Immature natural killer cell (primary cell): ENCODE data around the gene CXCL1. TPM values are rescaled to one million over a fixed set of nuclear protein-coding genes. Genes with fewer than 3 reads are reported as not detected.
"Not testable (repeated sequence)": the region's sequence is repeated elsewhere in the genome, so short reads cannot be mapped to it uniquely, and the experiment has no call there.

Experiments used
- DNase-seq, 3 donors: peaks; one replicate each; pipeline ENCODE4 v3.0.0; 2022; ENCODE audit warnings: mixed read lengths in 1 of 3
- H3K27ac Mint-ChIP-seq, 6 donors: one replicate each; pipeline ENCODE4 v1.8.0; 2020; ENCODE audit warnings: mixed read lengths in 6 of 6, mild to moderate bottlenecking in 5 of 6, inconsistent platforms in 4 of 6, moderate library complexity in 3 of 6
- H3K27me3 Mint-ChIP-seq, 3 donors: one replicate each; pipeline ENCODE4 v1.8.0; 2020 to 2021; ENCODE audit warnings: low read depth in 3 of 3, mild to moderate bottlenecking in 3 of 3, mixed read lengths in 3 of 3, moderate library complexity in 3 of 3, inconsistent platforms in 1 of 3
- H3K36me3 Mint-ChIP-seq, 3 donors: one replicate each; pipeline ENCODE4 v1.8.0; 2020; ENCODE audit warnings: mixed read lengths in 3 of 3, inconsistent platforms in 2 of 3, mild to moderate bottlenecking in 2 of 3
- H3K4me1 Mint-ChIP-seq, 2 donors: one replicate each; pipeline ENCODE4 v1.8.0; 2020; ENCODE audit warnings: inconsistent platforms in 2 of 2, mild to moderate bottlenecking in 2 of 2, mixed read lengths in 2 of 2, moderate library complexity in 1 of 2
- H3K4me3 Mint-ChIP-seq, 5 donors: one replicate each; pipeline ENCODE4 v1.8.0; 2020; ENCODE audit warnings: mild to moderate bottlenecking in 5 of 5, mixed read lengths in 5 of 5, inconsistent platforms in 3 of 5, moderate library complexity in 3 of 5
- H3K9me3 Mint-ChIP-seq, 6 donors: one replicate each; pipeline ENCODE4 v1.8.0; 2020; ENCODE audit warnings: mild to moderate bottlenecking in 6 of 6, mixed read lengths in 6 of 6, inconsistent platforms in 4 of 6, moderate library complexity in 3 of 6
- polyA plus RNA-seq, 3 donors: library from polyadenylated mRNA; unstranded; fragments of 300-500 nt; fragmentation: Illumina TruSeq; gene quantifications; one replicate each; pipeline ENCODE4 v1.2.3, GENCODE V29; 2021

Gene CXCL1
- polyA plus RNA-seq, 3 donors from 2014 or later: not detected

DNA sequence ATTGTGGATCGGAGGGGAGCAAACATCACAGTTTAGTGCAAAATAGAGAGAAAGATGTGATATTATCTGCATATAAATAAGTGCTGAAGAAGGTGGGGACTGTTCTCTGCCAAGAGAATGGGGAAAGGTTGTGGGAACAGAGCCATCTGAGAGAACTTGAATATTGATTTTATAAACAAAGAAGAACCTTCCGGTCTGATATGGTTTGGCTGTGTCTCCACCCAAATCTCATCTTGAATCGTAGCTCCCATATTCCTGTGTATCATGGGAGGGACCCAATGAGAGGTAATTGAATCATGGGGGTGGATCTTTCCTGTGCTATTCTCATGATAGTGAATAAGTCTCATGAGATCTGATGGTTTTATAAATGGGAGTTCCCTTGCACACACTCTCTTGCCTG is 30.1 kb downstream of the CXCL1 start:
- not testable (repeated sequence) for H3K9me3 Mint-ChIP-seq, H3K27ac Mint-ChIP-seq, H3K4me1 Mint-ChIP-seq, DNase-seq, H3K36me3 Mint-ChIP-seq, H3K4me3 Mint-ChIP-seq, H3K27me3 Mint-ChIP-seq

DNA sequence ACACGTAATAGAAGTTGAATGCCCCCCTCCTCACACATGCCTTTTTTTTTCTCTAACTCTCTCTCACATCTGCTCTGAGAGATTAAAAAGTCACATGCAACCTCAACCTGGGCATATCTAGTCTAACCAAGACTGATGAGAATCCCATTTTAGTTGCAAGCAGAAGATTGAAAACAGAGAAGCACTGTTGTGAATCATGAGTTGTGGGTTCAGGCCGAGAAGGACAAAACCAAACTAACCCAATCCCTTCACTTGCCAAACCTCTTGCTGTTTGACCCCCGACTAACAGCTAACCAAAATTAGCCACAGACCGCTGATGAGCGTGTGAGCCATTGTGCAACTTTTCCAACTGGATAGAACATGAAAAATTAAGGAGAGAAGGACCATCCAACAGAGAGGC is 31.8 kb downstream of the CXCL1 start:
- Mint-ChIP-seq H3K27me3 (peaks cover 0 to 2% (median 0%) of the 10 kb centered on the region in 3 donors), H3K4me1 (no peaks in the 10 kb centered on the region), H3K36me3 (no peaks in the 10 kb centered on the region), H3K9me3 (peaks cover 0 to 6% (median under 1%) of the 10 kb centered on the region in 6 donors), H3K4me3 (no peak overlapping the region), H3K27ac (no peak overlapping the region)
- DNase-seq: no peak

DNA sequence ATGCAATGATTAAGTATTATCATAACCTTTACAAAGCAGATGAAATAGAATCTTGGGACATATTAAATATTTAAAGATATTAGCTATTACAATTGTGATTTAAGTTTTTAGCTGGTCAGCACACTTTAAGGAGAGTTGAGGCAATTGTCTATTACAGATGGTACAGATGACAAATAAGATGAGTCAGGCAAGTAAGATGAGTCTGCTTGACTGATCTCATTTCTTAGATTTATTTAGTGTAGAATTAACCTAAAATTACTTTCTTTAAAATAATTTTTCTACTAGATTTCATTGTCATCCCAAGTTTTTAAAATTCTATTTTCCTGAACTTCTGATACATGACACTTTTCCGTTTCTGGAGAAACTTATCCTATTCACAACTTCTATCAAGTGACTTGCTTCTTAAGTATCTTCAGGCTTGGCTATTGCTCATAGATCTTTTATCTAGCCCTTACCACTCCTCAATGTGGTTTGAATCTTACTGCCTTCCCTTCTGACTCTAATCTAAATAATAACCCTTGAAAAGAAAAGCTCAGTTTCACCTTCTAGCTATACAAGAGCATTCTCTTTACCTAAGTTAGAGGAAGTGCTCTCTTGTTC is 32.9 kb downstream of the CXCL1 start:
- Mint-ChIP-seq H3K27me3 (peaks cover 0 to 2% (median 0%) of the 10 kb centered on the region in 3 donors), H3K4me1 (no peaks in the 10 kb centered on the region), H3K9me3 (peaks cover 0 to 11% (median 3%) of the 10 kb centered on the region in 6 donors), H3K4me3 (no peak overlapping the region), H3K36me3 (no peaks in the 10 kb centered on the region), H3K27ac (no peak overlapping the region)
- DNase-seq: no peak

GRCh38 chr4:73902817-73903547 is 33.8 kb downstream of the CXCL1 start:
- Mint-ChIP-seq H3K9me3 (peaks cover 0 to 12% (median 4%) of the 10 kb centered on the region in 6 donors), H3K4me1 (no peaks in the 10 kb centered on the region), H3K4me3 (no peak overlapping the region), H3K27me3 (peaks cover 0 to 2% (median 0%) of the 10 kb centered on the region in 3 donors), H3K36me3 (no peaks in the 10 kb centered on the region), H3K27ac (no peak overlapping the region)
- DNase-seq: no peak

DNA sequence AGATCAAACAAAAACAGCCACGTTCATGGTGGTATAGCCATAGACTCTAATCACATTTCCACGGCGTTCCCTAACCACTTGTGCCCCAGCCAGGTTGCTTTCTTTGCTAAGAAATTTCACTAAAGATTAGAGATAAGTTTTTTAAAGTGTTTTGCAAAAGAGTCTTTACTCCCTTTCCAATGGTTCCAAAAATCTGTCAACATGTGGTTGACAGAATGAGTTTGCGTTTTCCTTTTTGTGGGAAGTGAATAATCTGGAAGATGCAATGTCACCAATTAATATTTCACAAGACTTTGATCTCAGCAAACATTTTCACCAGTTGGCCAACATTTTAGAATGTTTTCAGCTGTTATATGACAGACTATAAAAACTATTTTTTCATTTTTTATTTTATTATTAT is 35.3 kb downstream of the CXCL1 start:
- H3K36me3 Mint-ChIP-seq: no peaks in the 10 kb centered on the region

DNA sequence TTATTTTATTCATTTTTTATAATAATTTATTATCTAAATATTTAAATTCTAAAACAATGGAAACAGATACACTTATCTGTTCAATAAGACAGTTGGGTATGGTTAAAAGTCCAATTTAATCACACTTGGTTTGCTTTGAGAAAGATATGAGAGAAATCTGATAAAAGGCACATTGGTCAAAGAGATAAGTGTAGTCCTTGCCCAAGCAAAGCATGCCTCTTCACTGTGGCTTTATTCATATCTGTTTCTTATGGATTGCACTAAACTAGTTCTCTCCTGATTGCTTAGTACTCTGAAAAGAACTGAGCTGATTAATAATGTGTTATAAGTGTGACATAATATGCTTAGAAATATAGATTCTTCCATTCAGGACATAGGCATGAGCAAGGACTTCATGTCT is 39.8 kb downstream of the CXCL1 start:
- Mint-ChIP-seq H3K27me3 (no peaks in the 10 kb centered on the region), H3K27ac (no peak overlapping the region), H3K4me1 (no peaks in the 10 kb centered on the region), H3K36me3 (no peaks in the 10 kb centered on the region), H3K4me3 (no peak overlapping the region), H3K9me3 (peaks cover 1 to 11% (median 5%) of the 10 kb centered on the region in 6 donors)
- DNase-seq: no peak

More for the DNA sequence above, 35.3 kb downstream of the CXCL1 start:
- H3K4me3 Mint-ChIP-seq: no peak overlapping the region
- DNase-seq: no peak
- H3K4me1 Mint-ChIP-seq: no peaks in the 10 kb centered on the region
- peaks cover 0 to 12% (median 4%) of the 10 kb centered on the region in 6 donors for H3K9me3 Mint-ChIP-seq
- H3K27me3 Mint-ChIP-seq: peaks cover 0 to under 1% (median 0%) of the 10 kb centered on the region in 3 donors
- H3K27ac Mint-ChIP-seq: no peak overlapping the region

DNA sequence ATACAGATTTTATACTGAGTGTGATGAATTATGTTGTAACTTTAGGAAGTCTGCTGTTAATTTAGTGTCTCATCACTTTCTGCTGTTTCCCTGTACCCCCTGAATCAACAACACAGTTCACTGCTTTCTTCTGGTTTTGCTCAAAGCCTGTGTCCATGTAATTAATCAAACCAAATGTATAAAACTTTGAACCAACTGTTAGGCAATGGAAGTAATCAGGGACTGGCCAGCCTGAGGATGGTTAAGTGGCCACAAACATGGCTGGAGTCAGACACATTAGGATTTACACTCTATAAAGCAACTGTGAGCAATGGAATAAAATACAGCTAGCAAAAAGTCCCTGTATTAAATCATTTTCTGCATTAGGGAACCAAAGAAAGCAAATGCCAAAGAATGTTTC is 42.6 kb downstream of the CXCL1 start:
- H3K27ac Mint-ChIP-seq: no peak overlapping the region
- no peak overlapping the region for H3K4me3 Mint-ChIP-seq
- no peaks in the 10 kb centered on the region for H3K27me3 Mint-ChIP-seq
- H3K4me1 Mint-ChIP-seq: no peaks in the 10 kb centered on the region
- peaks cover 1 to 11% (median 5%) of the 10 kb centered on the region in 6 donors for H3K9me3 Mint-ChIP-seq
- no peaks in the 10 kb centered on the region for H3K36me3 Mint-ChIP-seq
- no peak for DNase-seq

- no peak overlapping the region for H3K4me3 Mint-ChIP-seq
- peaks cover 0 to 9% (median 3%) of the 10 kb centered on the region in 6 donors for H3K9me3 Mint-ChIP-seq
- H3K4me1 Mint-ChIP-seq: no peaks in the 10 kb centered on the region
- no peak for DNase-seq
- no peaks in the 10 kb centered on the region for H3K27me3 Mint-ChIP-seq
- no peaks in the 10 kb centered on the region for H3K36me3 Mint-ChIP-seq
- no peak overlapping the region for H3K27ac Mint-ChIP-seq
These were observed 43.0 kb downstream of the CXCL1 start for GRCh38 chr4:73912191-73912590.

DNA sequence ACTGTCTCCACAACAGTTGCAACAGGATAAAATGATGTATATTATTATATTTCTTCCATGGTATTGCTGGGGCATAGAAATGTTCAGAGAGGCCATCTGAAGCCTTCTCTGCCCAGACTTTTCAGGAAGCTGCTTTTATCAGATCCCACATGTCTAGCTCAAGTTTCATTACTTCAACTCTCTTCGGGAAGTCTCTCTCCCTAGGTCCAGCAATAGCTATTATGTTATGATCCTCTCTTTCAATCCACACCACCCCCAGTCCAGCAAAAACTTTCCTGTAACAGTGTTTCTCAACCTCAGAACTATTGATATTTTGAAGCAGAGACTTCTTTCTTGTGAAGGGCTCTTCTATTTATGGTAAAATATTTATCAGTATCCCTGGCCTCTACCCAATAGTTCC is 44.9 kb downstream of the CXCL1 start:
- Mint-ChIP-seq H3K4me3 (no peak overlapping the region), H3K36me3 (no peaks in the 10 kb centered on the region), H3K9me3 (peaks cover 0 to 9% (median 0%) of the 10 kb centered on the region in 6 donors), H3K27ac (no peak overlapping the region), H3K27me3 (no peaks in the 10 kb centered on the region), H3K4me1 (no peaks in the 10 kb centered on the region)
- no peak for DNase-seq

DNA sequence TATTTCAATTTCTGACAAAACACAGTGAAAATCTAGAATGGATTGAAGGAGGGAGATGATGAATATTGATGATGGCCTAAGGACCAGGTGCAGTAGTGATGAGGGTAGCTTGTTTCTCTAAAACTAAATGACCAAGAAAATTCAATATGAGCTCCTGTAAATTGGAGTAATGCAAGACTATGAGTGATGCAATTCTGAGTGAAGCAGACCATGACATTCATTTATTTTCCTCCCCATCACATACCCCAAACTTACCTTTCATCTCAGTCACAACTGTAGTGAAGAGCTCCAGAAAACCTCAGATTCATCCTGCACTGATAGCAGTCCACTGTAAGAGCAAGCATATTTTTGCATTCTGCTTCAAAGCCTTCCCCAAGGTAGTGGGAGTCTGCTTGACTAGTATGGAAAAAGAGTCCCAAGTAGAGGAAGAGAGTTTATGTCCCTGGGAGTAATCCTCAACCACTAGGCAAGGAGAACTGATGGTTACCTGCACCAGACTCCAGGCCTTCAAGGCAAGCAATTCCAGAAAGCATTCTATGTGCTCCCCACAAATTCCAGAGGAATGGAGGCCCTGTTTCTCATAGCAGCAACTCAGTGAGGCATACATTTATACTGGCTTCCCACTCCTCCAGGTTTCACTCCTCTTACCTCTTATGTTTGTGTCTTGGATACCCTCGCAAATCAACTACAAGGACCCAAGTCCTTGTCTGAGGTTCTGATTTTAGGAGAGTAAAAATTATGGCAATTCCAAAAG is 47.2 kb downstream of the CXCL1 start:
- H3K4me3 Mint-ChIP-seq: no peak overlapping the region
- peaks cover 0 to 4% (median under 1%) of the 10 kb centered on the region in 6 donors for H3K9me3 Mint-ChIP-seq
- DNase-seq: no peak
- H3K27me3 Mint-ChIP-seq: peaks cover 0 to 2% (median 2%) of the 10 kb centered on the region in 3 donors
- H3K4me1 Mint-ChIP-seq: no peaks in the 10 kb centered on the region
- H3K36me3 Mint-ChIP-seq: no peaks in the 10 kb centered on the region
- no peak overlapping the region for H3K27ac Mint-ChIP-seq

- H3K27ac Mint-ChIP-seq: no peak overlapping the region
- no peak overlapping the region for H3K4me3 Mint-ChIP-seq
- no peaks in the 10 kb centered on the region for H3K4me1 Mint-ChIP-seq
- H3K36me3 Mint-ChIP-seq: no peaks in the 10 kb centered on the region
- DNase-seq: no peak
- peaks cover 0 to 2% (median 2%) of the 10 kb centered on the region in 3 donors for H3K27me3 Mint-ChIP-seq
- H3K9me3 Mint-ChIP-seq: peaks cover 0 to 4% (median under 1%) of the 10 kb centered on the region in 6 donors
These were observed 47.9 kb downstream of the CXCL1 start for GRCh38 chr4:73917081-73917501.

GRCh38 chr4:73918058-73918457 is 48.9 kb downstream of the CXCL1 start:
- H3K4me1 Mint-ChIP-seq: no peaks in the 10 kb centered on the region
- H3K4me3 Mint-ChIP-seq: no peak overlapping the region
- peaks cover 0 to 3% (median 0%) of the 10 kb centered on the region in 6 donors for H3K9me3 Mint-ChIP-seq
- no peak overlapping the region for H3K27ac Mint-ChIP-seq
- H3K27me3 Mint-ChIP-seq: peaks cover 0 to 2% (median 2%) of the 10 kb centered on the region in 3 donors
- DNase-seq: no peak
- no peaks in the 10 kb centered on the region for H3K36me3 Mint-ChIP-seq

DNA sequence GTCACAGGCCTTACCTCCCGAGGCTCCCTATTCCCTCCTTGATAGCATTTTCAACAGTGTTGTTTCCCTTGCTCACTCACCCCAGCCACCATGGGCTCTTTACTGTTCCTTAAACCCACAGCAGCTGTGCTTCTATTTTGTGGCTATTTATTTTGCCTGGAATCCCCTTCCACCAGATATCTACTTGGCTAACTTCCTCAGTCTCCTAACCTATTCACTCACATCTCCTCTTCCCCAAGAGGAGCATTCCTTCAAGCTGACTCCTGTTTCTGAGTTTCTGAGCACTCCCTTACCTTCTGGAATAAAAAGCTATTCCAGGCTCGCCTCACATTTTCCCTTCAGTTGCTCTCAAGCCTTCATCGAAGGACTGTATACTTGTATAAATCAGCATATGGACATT is 50.5 kb downstream of the CXCL1 start:
- H3K9me3 Mint-ChIP-seq: peaks cover 0 to 3% (median 0%) of the 10 kb centered on the region in 6 donors
- H3K27me3 Mint-ChIP-seq: peaks cover 0 to 2% (median 2%) of the 10 kb centered on the region in 3 donors
- no peak overlapping the region for H3K27ac Mint-ChIP-seq
- no peak overlapping the region for H3K4me3 Mint-ChIP-seq
- no peaks in the 10 kb centered on the region for H3K4me1 Mint-ChIP-seq
- H3K36me3 Mint-ChIP-seq: no peaks in the 10 kb centered on the region
- no peak for DNase-seq
